ENCODE data around the gene NCOA5.

NCOA5 gene

GRCh38 chr20:46089417-46090388, at the start of gene NCOA5:
Gene NCOA5, minus strand, starts transcription at chr20:46089962. Its CDS starts 10,538 bp downstream, at chr20:46079424.
- intact Hi-C loops (cut with DNase I): loop anchor here (2.0 to 5.0 kb wide), 2 partner anchors 67 to 117 kb away; partner anchors contain the start of gene ZNF335
- DNase-seq: peak; percentile 92 to 99 (median 97)

GRCh38 chr20:46139266-46139889, 49.6 kb upstream of the NCOA5 start:
- no peak for DNase-seq

GRCh38 chr20:46137816-46138215, 48.1 kb upstream of the NCOA5 start:
- DNase-seq: no peak
- intact Hi-C loops (cut with DNase I): loop anchor here (10.0 kb wide), 2 partner anchors 177 to 307 kb away; no protein-coding TSS in a partner anchor

More at GRCh38 chr20:46139266-46139889, 49.6 kb upstream of the NCOA5 start:
- intact Hi-C loops (cut with DNase I): loop anchor here (10.0 kb wide), 2 partner anchors 175 to 305 kb away; no protein-coding TSS in a partner anchor

GRCh38 chr20:46135856-46136633, 46.3 kb upstream of the NCOA5 start:
- intact Hi-C loops (cut with DNase I): loop anchor here (10.0 kb wide), 2 partner anchors 179 to 309 kb away; no protein-coding TSS in a partner anchor

GRCh38 chr20:46134716-46135115, 45.0 kb upstream of the NCOA5 start:
- intact Hi-C loops (cut with DNase I): loop anchor here (10.0 kb wide), 2 partner anchors 180 to 310 kb away; no protein-coding TSS in a partner anchor
- DNase-seq: no peak

More at GRCh38 chr20:46135856-46136633, 46.3 kb upstream of the NCOA5 start:
- peak in 8 of 42 donors; percentile 10 to 67 (median 29) for DNase-seq

GRCh38 chr20:46133886-46134654, 44.3 kb upstream of the NCOA5 start:
- intact Hi-C loops (cut with DNase I): loop anchor here (10.0 kb wide), 2 partner anchors 181 to 311 kb away; no protein-coding TSS in a partner anchor
- DNase-seq: no peak

GRCh38 chr20:46132705-46133120, 43.0 kb upstream of the NCOA5 start:
- intact Hi-C loops (cut with DNase I): loop anchor here (10.0 kb wide), 2 partner anchors 182 to 312 kb away; no protein-coding TSS in a partner anchor

GRCh38 chr20:46131396-46131795, 41.6 kb upstream of the NCOA5 start:
- intact Hi-C loops (cut with DNase I): loop anchor here (10.0 kb wide), 2 partner anchors 183 to 313 kb away; no protein-coding TSS in a partner anchor
- DNase-seq: no peak

More at GRCh38 chr20:46132705-46133120, 43.0 kb upstream of the NCOA5 start:
- peak; percentile 55 to 90 (median 78) for DNase-seq

GRCh38 chr20:46130534-46130933, 40.8 kb upstream of the NCOA5 start:
- intact Hi-C loops (cut with DNase I): loop anchor here (10.0 kb wide), 2 partner anchors 184 to 314 kb away; no protein-coding TSS in a partner anchor

GRCh38 chr20:46129955-46130481, 40.3 kb upstream of the NCOA5 start:
- intact Hi-C loops (cut with DNase I): loop anchor here (2.0 to 10.0 kb wide), 3 partner anchors 185 to 315 kb away; no protein-coding TSS in a partner anchor
- DNase-seq: peak in 27 of 42 donors; percentile 19 to 78 (median 51)

More at GRCh38 chr20:46130534-46130933, 40.8 kb upstream of the NCOA5 start:
- no peak for DNase-seq

- intact Hi-C loops (cut with DNase I): loop anchor here (2.0 kb wide), 1 partner anchor 220 kb away; no protein-coding TSS in a partner anchor
- DNase-seq: peak in 38 of 42 donors; percentile 19 to 82 (median 57)
Observed at GRCh38 chr20:46128310-46129151, 38.8 kb upstream of the NCOA5 start.

- DNase-seq: no peak
- intact Hi-C loops (cut with DNase I): loop anchor here (2.0 kb wide), 1 partner anchor 221 kb away; no protein-coding TSS in a partner anchor
Observed at GRCh38 chr20:46127396-46128010, 37.7 kb upstream of the NCOA5 start.

- DNase-seq: peak in 1 of 42 donors; percentile 18
- intact Hi-C loops (cut with DNase I): no loop called here
Observed at GRCh38 chr20:46126440-46127056, 36.8 kb upstream of the NCOA5 start.

GRCh38 chr20:46123482-46124245, 33.9 kb upstream of the NCOA5 start:
- no peak for DNase-seq
- intact Hi-C loops (cut with DNase I): no loop called here

All from head of caudate nucleus (tissue), 42 donors.